Stromal cell of bone marrow (primary cell): ENCODE results near the gene LMO4.

Source experiments
- DNase-seq: peaks from one replicate; pipeline ENCODE4 v3.0.0-alpha.2; 2012; ENCODE audit warnings: low read depth

Gene LMO4

GRCh38 chr1:87358219-87358618 is 29.5 kb downstream of the LMO4 start:
- DNase-seq, result no peak

GRCh38 chr1:87359586-87359985 is 30.9 kb downstream of the LMO4 start:
- DNase-seq, result no peak

DNA sequence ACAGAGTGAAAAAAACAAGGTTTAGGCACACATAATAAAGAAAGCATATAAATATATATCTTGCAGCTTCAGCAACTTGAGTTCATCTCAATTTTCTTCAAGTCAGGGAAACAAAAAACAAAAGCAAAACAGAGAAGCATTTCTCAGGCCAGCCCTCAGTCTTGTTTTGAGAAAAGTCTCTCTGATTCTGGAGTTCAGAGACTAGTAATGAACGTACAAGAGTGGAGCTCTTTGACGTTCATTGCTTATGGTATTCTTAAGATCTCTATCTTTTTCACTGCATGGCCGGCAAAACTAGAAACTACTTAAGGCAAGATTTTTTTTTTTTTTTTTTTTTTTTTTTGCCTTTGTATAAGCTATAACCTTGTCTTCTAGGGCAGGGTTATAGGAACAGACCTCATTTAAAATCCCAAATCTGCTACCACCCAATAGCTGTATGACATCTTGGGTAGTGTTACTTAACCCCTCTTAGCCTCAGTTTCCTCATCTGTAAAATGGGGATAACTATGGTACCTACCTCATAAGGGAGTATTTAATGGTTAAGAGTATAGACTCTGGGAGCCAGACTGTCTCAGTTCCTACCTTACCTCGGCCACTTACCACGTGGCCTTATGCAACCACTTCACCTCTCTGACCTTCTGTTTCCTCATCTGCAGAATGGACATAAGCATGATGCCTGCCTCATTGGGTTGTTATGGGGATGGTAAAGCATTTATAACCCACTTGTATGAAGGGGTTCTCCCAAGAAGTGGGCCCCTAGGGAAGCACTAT is 33.6 kb downstream of the LMO4 start:
- DNase-seq, result no peak

GRCh38 chr1:87362834-87363426 is 34.2 kb downstream of the LMO4 start:
- DNase-seq, result peak; percentile 5

DNA sequence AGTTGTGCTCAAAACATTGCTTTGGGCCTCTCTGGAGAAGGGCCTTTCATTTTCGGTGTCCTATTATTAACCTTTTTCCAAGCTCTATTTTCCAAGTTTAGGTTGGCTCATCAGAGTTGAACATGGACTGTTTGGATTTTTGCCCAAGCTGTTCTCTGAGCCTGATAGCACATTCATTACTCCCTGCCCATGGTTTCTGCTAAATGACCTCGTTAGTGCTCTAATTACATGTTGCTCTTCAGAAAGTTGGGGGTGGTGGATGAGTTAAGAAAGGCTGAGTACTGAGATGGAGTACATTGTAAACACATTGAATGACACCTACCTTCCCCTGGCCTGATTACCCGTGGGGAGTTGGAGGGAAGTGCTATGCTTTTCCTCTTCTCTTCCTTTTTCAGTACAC is 38.9 kb downstream of the LMO4 start:
- DNase-seq, result no peak

- no peak for DNase-seq
Observed at GRCh38 chr1:87368907-87369306, 40.2 kb downstream of the LMO4 start.

- no peak for DNase-seq
Observed at GRCh38 chr1:87369736-87370478, 41.2 kb downstream of the LMO4 start.

DNA sequence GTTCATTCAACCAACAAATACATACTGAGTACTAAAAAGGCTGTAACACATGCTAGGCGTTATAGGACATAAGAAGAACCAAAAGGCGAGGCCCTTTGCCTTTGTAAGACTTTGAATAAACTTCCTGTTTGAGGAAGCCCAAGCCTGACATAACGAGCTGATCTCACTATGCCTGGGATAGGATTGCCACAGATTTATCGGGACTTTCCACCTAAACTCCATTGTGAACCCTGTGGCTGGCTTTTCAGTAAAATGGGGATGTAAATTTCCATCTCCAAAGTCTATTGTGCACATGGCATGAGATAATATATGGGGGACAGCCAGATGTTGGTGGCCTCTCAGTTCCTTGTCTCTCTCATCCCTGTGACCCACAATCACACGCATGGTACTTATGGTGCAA is 41.9 kb downstream of the LMO4 start:
- DNase-seq, result no peak

GRCh38 chr1:87379306-87379705 is 50.6 kb downstream of the LMO4 start:
- no peak for DNase-seq

GRCh38 chr1:87386217-87386790 is 57.6 kb downstream of the LMO4 start:
- no peak for DNase-seq

DNA sequence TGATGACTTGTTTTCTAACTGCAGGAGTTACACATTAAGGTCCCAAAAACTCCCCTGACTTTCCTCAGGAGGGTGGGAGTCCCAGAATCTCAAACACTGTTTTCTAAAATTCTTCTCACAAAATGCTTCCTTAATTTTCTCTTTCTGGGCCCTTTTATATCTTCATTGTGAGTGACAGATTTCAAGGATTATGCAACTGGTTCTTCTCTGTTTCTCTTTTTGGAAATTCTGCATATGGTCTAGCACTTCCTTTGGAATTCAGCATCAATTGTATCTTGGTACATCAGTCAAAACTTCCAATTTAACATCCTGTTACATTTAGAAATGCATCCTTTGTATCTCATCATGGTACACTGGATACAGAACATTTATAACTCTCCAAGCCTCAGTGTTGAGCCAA is 59.7 kb downstream of the LMO4 start:
- DNase-seq, result no peak

- DNase-seq, result no peak
Observed at GRCh38 chr1:87389011-87389410, 60.3 kb downstream of the LMO4 start.

GRCh38 chr1:87389546-87389945 is 60.9 kb downstream of the LMO4 start:
- no peak for DNase-seq

DNA sequence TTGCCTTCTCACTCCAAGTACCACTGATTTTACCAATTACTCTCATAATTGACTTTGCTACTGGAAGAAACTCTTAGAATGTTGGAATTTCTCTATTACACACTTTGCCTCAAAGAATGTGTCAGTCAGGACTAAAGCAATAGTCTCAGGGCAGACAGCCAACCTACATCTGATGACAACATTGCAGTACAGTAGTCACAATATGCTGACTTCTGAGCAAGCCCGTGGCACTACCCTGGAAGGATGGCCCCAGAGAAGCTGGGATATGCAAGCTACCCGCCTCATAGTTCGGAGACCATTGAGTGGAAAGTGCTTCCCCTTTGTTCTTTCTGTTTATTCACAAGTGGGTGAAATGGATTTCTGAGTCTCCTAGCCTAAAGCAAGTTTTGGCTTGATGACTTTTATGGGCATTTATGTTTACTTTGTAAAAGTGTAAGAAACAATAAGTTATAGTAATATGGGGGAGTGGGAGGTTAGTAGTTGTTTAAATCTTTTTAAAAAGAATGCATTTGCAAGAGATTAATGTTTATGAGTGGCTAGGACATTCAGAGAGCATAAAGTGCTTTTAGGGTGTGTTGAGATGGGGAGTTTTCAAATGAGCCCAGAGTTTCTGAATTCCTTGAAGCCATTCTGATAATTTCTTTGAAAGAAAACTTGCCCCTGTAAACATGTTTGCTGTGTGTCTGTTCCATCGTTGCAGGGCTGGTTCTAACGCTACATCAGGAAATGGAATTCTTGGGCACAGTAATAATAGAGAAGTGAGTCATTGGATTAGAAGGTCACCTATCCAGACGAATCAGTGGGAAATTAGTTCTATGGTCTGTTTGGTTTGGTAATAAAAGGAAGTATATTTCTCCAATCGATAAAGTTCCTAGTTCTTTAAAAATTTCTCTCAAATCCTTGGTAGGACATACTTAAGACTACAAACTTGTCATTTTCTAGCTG is 63.8 kb downstream of the LMO4 start:
- peak; percentile 54 for DNase-seq

DNA sequence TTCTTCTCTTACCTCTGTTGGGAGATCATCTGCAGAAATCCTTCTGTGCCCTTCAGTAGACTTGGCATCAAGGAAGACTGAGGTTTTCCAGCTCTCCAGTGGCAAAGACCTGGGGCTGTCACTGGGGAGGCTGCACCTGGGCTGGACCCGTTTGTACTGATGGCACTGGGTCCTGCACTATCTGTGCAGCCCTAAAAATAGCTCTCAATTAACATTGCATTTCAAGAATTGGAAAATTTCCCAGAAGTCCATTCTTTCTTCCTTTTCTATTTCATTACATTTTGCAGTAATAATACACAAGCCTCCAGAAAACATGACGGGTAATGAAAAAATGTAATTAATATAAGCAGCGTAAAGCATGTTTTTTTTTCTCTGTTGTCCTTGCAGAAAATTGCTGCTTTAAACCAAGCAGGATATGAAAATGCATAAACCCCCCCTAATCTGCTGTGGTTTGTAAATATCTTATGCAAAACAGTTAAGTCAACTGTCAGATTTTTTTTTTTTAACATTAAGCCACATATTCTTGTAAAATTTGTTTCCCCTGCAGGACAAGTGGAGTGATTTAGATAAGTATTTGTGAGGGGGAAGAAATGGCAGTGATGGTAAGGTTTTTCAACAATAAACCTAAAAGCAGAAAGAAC is 64.9 kb downstream of the LMO4 start:
- DNase-seq, result no peak

DNA sequence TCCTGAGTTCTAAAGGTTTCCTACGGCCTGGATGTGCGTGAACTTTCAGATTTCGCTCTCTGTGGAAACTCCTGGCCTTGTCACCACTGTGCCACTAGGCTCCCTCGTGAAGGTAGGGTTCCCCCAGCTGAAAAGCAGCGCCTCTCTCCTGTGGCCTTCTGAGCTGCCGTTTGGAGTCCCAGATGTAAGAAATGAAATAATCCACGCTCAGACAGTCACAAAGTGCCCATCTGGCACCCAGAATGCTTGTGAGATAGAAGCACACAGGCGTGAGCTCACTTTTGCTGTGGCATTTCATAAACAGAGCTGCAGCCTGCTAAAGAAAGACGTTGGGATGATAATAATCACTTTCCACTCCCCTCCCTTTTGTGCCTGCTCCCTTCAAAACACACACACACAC is 65.8 kb downstream of the LMO4 start:
- DNase-seq, result no peak

DNA sequence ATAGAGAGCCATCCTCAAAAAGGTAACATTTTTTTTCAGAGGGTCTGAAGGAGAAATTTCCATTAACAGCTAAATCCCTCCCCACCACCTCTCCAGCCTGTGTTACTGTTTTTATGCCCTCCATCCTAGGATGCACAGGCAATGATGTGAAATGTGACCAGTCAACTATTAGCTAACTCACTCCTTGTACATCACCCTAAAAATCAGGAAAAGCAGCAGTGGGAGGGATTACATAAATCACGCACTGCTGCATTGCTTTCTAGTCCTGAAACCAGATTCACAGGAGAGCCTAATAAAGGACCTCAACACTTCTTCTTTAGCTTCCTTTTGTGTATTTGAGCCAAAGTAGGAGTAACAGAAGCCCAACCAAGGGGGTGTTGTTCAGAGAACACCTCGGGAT is 66.3 kb downstream of the LMO4 start:
- DNase-seq, result no peak
